K562 (cell line): Measurements from ENCODE around the gene NDUFS8. TPM values are rescaled to one million over a fixed set of nuclear protein-coding genes. Genes with fewer than 3 reads are reported as not detected.

Experiments used
- CAMTA2 ChIP-seq: fragments of 250-450 bp; sonication (Bioruptor Pico); conservative IDR thresholded peaks from 2 replicates; pipeline ENCODE4 v1.5.1; 2022
- EWSR1 ChIP-seq: fragments of 450-650 bp; IDR thresholded peaks from 2 replicates; pipeline ENCODE4 v1.6.1; 2018; ENCODE audit warnings: borderline replicate concordance, mild to moderate bottlenecking, low read depth, moderate library complexity; ENCODE audit not compliant: partially characterized antibody
- GTF2A2 ChIP-seq: IDR thresholded peaks from 2 replicates; pipeline ENCODE4 v1.6.1; 2016; ENCODE audit warnings: mild to moderate bottlenecking, missing genetic modification characterization, missing compliant biosample characterization
- JUND ChIP-seq, 2 experiments: IDR thresholded peaks; 2 replicates in 1 of 2; 3 replicates in 1 of 2; pipeline ENCODE4 v1.6.1; 2011; ENCODE audit warnings: borderline replicate concordance in 2 of 2, low read depth in 2 of 2, low read length in 2 of 2, improper control_type of control experiment in 1 of 2, missing biosample characterization in 1 of 2, missing genetic modification characterization in 1 of 2, missing genetic modification reagents in 1 of 2
- KDM2B ChIP-seq: fragments of 250-450 bp; sonication (Bioruptor Pico); IDR thresholded peaks from 2 replicates; pipeline ENCODE4 v1.8.0; 2021; ENCODE audit warnings: mild to moderate bottlenecking, moderate library complexity
- MYNN ChIP-seq, 2 experiments: sonication (generic); formaldehyde crosslinking in 1 of 2; IDR thresholded peaks; 2 replicates each; pipeline versions ENCODE4 v1.5.0 to v1.6.1; 2016 to 2020; ENCODE audit warnings: antibody characterized with exemption in 1 of 2, missing genetic modification reagents in 1 of 2
- PRMT5 ChIP-seq: sonication (generic); formaldehyde crosslinking; IDR thresholded peaks from 2 replicates; pipeline ENCODE4 v1.5.0; 2020; ENCODE audit warnings: missing genetic modification reagents
- RAD51 ChIP-seq: fragments of 450-650 bp; IDR thresholded peaks from 2 replicates; pipeline ENCODE4 v1.7.1; 2016; ENCODE audit warnings: low read depth, mild to moderate bottlenecking, borderline replicate concordance
- RBM15 ChIP-seq: fragments of 200-400 bp; formaldehyde crosslinking; IDR thresholded peaks from 2 replicates; pipeline ENCODE4 v1.6.1; 2018; ENCODE audit warnings: mild to moderate bottlenecking, low read length, moderate library complexity; ENCODE audit not compliant: insufficient read depth
- ZNF408 ChIP-seq: fragments of 250-450 bp; sonication (Bioruptor Pico); IDR thresholded peaks from 2 replicates; pipeline ENCODE4 v1.4.0; 2020; ENCODE audit warnings: low read depth, mild to moderate bottlenecking, moderate library complexity
- ZNF830 ChIP-seq: fragments of 250-450 bp; sonication (Bioruptor Pico); IDR thresholded peaks from 2 replicates; pipeline ENCODE4 v1.5.0; 2021; ENCODE audit warnings: mild to moderate bottlenecking
- polyA plus RNA-seq, 8 experiments: library from polyadenylated mRNA; depleted of rRNA in 4 of 8; stranded (reverse) in 5 of 8; unstranded in 3 of 8; fragments of >200 nt; fragmentation: Nextera tagmentation in 2 of 8; fragmentation: Illumina TruSeq in 1 of 8; extraction: Ambion mirVana in 2 of 8; extraction: Trizol in 1 of 8; gene quantifications; 2 replicates each; pipeline versions ENCODE4 v1.2.1 to v1.2.3, GENCODE V29; 2011 to 2014; ENCODE audit warnings: inconsistent platforms in 1 of 8, missing spikeins in 1 of 8
- total RNA-seq, 7 experiments: library from RNA; depleted of rRNA in 6 of 7; stranded (reverse); fragments of >200 nt in 6 of 7; fragmentation: Illumina TruSeq in 2 of 7; extraction: Trizol in 2 of 7; gene quantifications; 2 replicates each; pipeline versions ENCODE4 v1.2.1 to v1.2.3, GENCODE V29; 2011 to 2021; ENCODE audit warnings: low replicate concordance in 1 of 7
- TF ChIP-seq, protein P1 (sequence below): IDR thresholded peaks from 3 replicates; pipeline ENCODE4 v1.6.1; 2011; ENCODE audit warnings: borderline replicate concordance, mild to moderate bottlenecking; ENCODE audit not compliant: insufficient read length, insufficient read depth
- TF ChIP-seq, protein P2 (sequence below): fragments of 250-450 bp; sonication (Bioruptor Pico); IDR thresholded peaks from 2 replicates; pipeline ENCODE4 v1.8.0; 2022; ENCODE audit warnings: moderate library complexity, mild to moderate bottlenecking, inconsistent platforms
- TF ChIP-seq, protein P3 (sequence below), 2 experiments: fragments of 150-350 bp in 1 of 2; IDR thresholded peaks; 2 replicates each; pipeline ENCODE4 v1.6.1; 2012 to 2016; ENCODE audit warnings: low read depth in 2 of 2, low read length in 2 of 2, mild to moderate bottlenecking in 1 of 2, moderate library complexity in 1 of 2
- TF ChIP-seq, protein P4 (sequence below), 3 experiments: fragments of 200-800 bp in 1 of 3; fragments of 250-450 bp in 1 of 3; fragments of 450-650 bp in 1 of 3; sonication (Bioruptor Pico) in 1 of 3; sonication (Bioruptor generic) in 1 of 3; formaldehyde crosslinking in 1 of 3; IDR thresholded peaks; 2 replicates each; pipeline versions ENCODE4 v1.6.1 to v1.8.0; 2016 to 2022; ENCODE audit warnings: mild to moderate bottlenecking in 2 of 3, missing genetic modification characterization in 2 of 3, missing compliant biosample characterization in 1 of 3, moderate library complexity in 1 of 3

NDUFS8 gene
- total and polyA plus RNA-seq, 9 of the 15 experiments (the other 6 are each of a cell fraction or from before 2014, with no cell fraction given): 36.5 to 351 (median 101) TPM

DNA sequence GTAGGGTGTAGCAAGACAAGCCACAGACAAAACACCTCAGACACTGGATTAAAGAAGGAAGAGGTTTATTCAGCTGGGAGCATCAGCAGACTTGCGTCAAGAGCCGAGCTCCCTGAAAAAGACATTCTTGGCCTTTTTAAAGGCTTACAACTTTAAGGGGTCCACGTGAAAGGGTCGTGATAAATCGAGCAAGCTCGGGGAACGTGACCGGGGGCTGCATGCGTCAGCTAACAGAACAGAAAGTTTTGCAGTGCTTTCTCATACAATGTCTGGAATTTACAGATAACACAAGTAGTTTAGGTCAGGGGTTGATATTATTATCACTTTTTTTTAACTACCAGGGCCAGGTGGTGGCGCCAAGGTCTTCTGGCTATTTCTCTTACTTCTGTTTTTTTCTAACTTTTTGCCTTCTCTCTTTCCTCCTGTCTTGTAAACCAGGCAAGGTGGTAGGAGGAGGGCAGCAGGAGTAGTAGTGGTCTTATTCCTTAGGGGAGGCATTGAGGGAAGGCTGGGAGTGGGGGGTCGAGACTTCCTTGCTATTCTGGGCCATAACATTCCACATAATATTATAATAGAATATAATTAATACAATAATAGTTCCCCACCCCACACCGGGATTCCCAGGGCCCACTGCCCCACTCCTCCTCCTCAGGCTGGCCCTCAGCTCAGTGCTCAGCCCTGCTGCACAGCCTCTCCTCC is 20.9 kb upstream of the NDUFS8 start (continued):
- TF ChIP-seq, protein P1, sequence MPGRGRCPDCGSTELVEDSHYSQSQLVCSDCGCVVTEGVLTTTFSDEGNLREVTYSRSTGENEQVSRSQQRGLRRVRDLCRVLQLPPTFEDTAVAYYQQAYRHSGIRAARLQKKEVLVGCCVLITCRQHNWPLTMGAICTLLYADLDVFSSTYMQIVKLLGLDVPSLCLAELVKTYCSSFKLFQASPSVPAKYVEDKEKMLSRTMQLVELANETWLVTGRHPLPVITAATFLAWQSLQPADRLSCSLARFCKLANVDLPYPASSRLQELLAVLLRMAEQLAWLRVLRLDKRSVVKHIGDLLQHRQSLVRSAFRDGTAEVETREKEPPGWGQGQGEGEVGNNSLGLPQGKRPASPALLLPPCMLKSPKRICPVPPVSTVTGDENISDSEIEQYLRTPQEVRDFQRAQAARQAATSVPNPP: no peak
- TF ChIP-seq CAMTA2 (CRISPR knock-in tag) (no peak), ZNF408 (CRISPR knock-in tag) (no peak), KDM2B (CRISPR knock-in tag) (no peak), PRMT5 (no peak), GTF2A2 (no peak), EWSR1 (no peak), ZNF830 (CRISPR knock-in tag) (no peak), JUND (IDR thresholded peaks at IDR 0.05; ENCODE audit: borderline replicate concordance, low read depth, low read length) (peak; percentile 67; the same call in 1 of the 2 replicates), JUND (tag; IDR thresholded peaks at IDR 0.05; ENCODE audit: borderline replicate concordance, low read depth, low read length) (peak; percentile 54; the same call in 1 of the 3 replicates), MYNN (IDR thresholded peaks at IDR 0.05) (no peak), MYNN (CRISPR knock-in tag; IDR thresholded peaks at IDR 0.05) (no peak), RBM15 (no peak), RAD51 (no peak)
- TF ChIP-seq, protein P2, sequence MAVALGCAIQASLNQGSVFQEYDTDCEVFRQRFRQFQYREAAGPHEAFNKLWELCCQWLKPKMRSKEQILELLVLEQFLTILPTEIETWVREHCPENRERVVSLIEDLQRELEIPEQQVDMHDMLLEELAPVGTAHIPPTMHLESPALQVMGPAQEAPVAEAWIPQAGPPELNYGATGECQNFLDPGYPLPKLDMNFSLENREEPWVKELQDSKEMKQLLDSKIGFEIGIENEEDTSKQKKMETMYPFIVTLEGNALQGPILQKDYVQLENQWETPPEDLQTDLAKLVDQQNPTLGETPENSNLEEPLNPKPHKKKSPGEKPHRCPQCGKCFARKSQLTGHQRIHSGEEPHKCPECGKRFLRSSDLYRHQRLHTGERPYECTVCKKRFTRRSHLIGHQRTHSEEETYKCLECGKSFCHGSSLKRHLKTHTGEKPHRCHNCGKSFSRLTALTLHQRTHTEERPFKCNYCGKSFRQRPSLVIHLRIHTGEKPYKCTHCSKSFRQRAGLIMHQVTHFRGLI (CRISPR knock-in tag): no peak
- TF ChIP-seq, protein P3, sequence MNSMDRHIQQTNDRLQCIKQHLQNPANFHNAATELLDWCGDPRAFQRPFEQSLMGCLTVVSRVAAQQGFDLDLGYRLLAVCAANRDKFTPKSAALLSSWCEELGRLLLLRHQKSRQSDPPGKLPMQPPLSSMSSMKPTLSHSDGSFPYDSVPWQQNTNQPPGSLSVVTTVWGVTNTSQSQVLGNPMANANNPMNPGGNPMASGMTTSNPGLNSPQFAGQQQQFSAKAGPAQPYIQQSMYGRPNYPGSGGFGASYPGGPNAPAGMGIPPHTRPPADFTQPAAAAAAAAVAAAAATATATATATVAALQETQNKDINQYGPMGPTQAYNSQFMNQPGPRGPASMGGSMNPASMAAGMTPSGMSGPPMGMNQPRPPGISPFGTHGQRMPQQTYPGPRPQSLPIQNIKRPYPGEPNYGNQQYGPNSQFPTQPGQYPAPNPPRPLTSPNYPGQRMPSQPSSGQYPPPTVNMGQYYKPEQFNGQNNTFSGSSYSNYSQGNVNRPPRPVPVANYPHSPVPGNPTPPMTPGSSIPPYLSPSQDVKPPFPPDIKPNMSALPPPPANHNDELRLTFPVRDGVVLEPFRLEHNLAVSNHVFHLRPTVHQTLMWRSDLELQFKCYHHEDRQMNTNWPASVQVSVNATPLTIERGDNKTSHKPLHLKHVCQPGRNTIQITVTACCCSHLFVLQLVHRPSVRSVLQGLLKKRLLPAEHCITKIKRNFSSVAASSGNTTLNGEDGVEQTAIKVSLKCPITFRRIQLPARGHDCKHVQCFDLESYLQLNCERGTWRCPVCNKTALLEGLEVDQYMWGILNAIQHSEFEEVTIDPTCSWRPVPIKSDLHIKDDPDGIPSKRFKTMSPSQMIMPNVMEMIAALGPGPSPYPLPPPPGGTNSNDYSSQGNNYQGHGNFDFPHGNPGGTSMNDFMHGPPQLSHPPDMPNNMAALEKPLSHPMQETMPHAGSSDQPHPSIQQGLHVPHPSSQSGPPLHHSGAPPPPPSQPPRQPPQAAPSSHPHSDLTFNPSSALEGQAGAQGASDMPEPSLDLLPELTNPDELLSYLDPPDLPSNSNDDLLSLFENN (IDR thresholded peaks at IDR 0.05; ENCODE audit: low read depth in 2 of 2, low read length in 2 of 2): 0 out of 4 replicates have a peak, but pooled peaks of 1 of the 2 experiments have one; percentile 29
- TF ChIP-seq, protein P4, sequence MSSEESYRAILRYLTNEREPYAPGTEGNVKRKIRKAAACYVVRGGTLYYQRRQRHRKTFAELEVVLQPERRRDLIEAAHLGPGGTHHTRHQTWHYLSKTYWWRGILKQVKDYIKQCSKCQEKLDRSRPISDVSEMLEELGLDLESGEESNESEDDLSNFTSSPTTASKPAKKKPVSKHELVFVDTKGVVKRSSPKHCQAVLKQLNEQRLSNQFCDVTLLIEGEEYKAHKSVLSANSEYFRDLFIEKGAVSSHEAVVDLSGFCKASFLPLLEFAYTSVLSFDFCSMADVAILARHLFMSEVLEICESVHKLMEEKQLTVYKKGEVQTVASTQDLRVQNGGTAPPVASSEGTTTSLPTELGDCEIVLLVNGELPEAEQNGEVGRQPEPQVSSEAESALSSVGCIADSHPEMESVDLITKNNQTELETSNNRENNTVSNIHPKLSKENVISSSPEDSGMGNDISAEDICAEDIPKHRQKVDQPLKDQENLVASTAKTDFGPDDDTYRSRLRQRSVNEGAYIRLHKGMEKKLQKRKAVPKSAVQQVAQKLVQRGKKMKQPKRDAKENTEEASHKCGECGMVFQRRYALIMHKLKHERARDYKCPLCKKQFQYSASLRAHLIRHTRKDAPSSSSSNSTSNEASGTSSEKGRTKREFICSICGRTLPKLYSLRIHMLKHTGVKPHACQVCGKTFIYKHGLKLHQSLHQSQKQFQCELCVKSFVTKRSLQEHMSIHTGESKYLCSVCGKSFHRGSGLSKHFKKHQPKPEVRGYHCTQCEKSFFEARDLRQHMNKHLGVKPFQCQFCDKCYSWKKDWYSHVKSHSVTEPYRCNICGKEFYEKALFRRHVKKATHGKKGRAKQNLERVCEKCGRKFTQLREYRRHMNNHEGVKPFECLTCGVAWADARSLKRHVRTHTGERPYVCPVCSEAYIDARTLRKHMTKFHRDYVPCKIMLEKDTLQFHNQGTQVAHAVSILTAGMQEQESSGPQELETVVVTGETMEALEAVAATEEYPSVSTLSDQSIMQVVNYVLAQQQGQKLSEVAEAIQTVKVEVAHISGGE (CRISPR knock-in tag; IDR thresholded peaks at IDR 0.05): peak in 1 of 3 experiments; percentile 59; a peak in 1 of 6 replicates
